T-helper 1 cell treated with Interleukin-12 subunit alpha and Interleukin-12 subunit beta and Interleukin-4 antibody, amounts not matched to agents 30 ng/mL and 1 ng/mL, for 36 hours (primary cell): ENCODE measurements around the gene CD72. TPM values are rescaled to one million over a fixed set of nuclear protein-coding genes. Genes with fewer than 3 reads are reported as not detected.
"Not testable (repeated sequence)": the region's sequence is repeated elsewhere in the genome, so short reads cannot be mapped to it uniquely, and the experiment has no call there.

Experiments
- intact Hi-C: fragments of 100-400 bp; cut with micrococcal nuclease; formaldehyde crosslinking; loops from one replicate; pipeline ENCODE4 v1.15.1; 2024
- total RNA-seq: library from RNA; stranded (reverse); gene quantifications from 2 replicates; pipeline ENCODE4 v1.2.3, GENCODE V29; 2022

The CD72 gene
- total RNA-seq, 1 donor from 2014 or later, result 7.6 TPM

GRCh38 chr9:35650341-35651158, 32.3 kb upstream of the CD72 start, which contains the start of gene SIT1:
TSS of gene SIT1 (minus strand) at chr9:35650931. CDS start at chr9:35650853, 78 bp downstream.
- intact Hi-C loops, result loop anchor here (10.0 kb wide), 2 partner anchors 946 to 1026 kb away; partner anchors contain the start of genes ARID3C and DCTN3

GRCh38 chr9:35649431-35650340, 31.5 kb upstream of the CD72 start:
- intact Hi-C loops, result loop anchor here (1.0 to 10.0 kb wide), 5 partner anchors 163 to 1025 kb away; partner anchors contain the start of genes ARID3C, CLTA, DCTN3 and GNE

DNA sequence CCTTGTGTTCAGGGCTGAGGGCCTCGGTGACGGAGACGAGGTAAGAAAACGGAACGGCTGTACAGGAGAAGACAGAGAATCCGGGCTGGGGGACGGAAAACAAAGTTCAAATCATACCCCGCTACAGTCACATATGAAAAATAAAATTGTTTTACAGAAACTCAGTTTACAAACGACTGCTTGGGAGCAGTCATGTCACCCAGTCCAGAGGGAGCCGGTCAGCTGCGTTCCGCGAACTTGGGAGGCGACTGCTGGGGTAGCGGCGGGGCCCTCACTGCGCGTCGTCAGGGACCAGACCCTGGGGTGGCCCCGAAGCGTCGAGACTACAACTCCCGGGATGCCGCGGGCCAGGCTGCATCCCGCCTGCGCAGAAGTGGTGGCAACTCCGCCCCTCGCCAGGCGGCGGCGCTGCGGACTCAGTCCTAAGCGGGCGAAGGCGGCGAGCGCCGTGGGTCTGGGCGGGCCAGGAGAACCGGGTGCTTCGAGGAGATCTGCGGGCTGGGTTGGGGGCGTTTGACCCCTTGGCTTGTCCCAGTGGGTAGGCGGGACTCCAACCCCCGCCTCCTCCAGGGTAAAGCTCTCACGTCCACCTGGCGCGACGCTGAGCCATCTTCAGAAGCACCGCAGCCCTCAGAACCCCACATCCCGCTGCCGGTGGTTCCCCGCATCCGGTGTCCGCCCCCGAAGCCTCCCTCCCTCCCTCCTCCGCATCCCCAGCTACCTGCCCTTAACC, 28.5 kb upstream of the CD72 start:
- intact Hi-C loops, result loop anchor here (1.0 to 5.0 kb wide), 13 partner anchors 7 to 1318 kb away; partner anchors contain the start of genes ARHGEF39, CLTA, CREB3 and GBA2

GRCh38 chr9:35646153-35646532, 27.9 kb upstream of the CD72 start:
- intact Hi-C loops, result loop anchor here (1.0 to 5.0 kb wide), 10 partner anchors 19 to 1317 kb away; partner anchors contain the start of genes ARHGEF39, CLTA, CREB3 and GBA2

- intact Hi-C loops, result loop anchor here (1.0 to 5.0 kb wide), 10 partner anchors 19 to 1317 kb away; partner anchors contain the start of genes ARHGEF39, CLTA, CREB3 and GBA2
These were observed 27.5 kb upstream of the CD72 start for GRCh38 chr9:35645736-35646135.

- intact Hi-C loops, result no loop called here
These were observed 24.8 kb upstream of the CD72 start for GRCh38 chr9:35643046-35643445.

- intact Hi-C loops, result not testable (repeated sequence)
These were observed 23.3 kb upstream of the CD72 start for GRCh38 chr9:35641478-35641877.

DNA sequence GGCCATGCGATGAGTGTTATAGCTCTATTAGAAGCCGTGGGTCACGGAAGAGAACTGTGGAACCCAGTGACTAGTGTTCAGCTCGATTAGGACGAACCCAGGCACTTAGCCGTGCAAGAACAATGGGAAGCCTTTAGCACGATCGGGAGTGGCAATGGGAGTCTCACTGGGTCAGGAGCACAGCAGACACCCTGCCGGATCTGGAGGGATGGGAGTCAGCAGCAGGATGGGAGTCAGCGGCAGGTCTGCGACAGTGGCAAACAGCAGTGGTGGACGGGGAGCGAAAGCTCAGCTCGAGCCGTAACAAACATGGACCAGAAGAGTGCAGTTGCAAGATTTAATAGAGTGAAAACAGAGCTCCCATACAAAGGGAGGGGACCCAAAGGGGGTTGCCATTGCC, 22.2 kb upstream of the CD72 start:
- intact Hi-C loops, result not testable (repeated sequence)

- intact Hi-C loops, result loop anchor here (1.0 kb wide), 1 partner anchor 8 kb away; no protein-coding TSS in a partner anchor
These were observed 21.4 kb upstream of the CD72 start for GRCh38 chr9:35639631-35640030.

DNA sequence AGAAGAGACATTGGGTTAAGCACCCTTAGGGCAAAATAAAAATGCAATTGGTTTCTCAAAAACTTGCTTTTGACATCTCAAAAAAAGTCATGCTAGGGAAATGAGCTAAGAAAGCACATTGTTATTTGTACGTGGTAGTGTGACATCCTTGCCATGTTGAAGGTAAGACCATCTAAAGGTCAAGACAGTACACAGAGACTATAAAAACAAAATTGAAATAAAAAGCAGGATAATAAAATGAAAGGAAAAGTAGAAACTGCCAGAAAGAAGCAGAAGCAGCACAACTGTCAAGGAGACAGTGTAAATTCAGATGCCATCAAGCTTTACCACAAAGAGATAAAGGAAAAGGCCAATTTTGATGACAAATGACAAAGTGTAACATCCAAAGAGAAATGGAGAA, 21.0 kb upstream of the CD72 start:
- intact Hi-C loops, result loop anchor here (1.0 kb wide), 1 partner anchor 8 kb away; no protein-coding TSS in a partner anchor

DNA sequence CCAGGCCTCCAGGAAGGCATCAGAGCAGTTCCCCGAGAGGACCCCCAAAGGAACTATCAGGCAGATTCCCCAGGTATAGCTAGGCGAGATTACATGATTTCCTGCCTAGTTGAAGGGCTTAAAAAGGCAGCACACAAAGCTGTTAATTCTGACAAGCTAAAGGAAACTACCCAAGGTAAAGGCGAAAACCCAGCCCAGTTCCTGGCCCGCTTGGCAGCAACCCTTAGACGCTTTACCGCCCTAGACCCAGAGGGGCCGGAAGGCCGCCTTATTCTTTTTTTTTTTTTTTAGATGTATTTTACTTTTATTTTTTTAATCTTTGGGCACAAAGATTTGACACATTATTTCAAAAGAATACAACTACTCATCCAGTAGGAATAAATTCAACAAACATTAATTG, 20.5 kb upstream of the CD72 start:
- intact Hi-C loops, result loop anchor here (1.0 kb wide), 1 partner anchor 9 kb away; no protein-coding TSS in a partner anchor

DNA sequence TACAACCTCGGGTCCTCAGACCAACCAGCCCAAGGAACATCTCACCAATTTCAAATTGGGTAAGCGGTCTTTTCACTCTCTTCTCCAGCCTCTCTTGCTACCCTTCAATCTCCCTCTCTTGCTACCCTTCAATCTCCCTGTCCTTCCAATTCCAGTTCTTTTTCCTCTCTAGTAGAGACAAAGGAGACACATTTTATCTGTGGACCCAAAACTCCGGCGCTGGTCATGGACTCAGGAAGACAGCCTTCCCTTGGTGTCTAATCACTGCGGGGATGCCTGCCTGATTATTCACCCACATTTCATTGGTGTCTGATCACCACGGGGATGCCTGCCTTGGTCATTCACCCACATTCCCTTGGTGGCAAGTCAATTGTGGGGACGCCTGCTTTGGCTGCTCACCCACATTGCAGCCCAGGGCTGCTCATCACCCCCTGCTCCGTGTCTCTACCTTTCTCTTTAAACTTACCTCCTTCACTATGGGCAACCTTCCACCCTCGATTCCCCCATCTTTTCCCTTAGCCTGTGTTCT, 19.3 kb upstream of the CD72 start:
- intact Hi-C loops, result not testable (repeated sequence)

DNA sequence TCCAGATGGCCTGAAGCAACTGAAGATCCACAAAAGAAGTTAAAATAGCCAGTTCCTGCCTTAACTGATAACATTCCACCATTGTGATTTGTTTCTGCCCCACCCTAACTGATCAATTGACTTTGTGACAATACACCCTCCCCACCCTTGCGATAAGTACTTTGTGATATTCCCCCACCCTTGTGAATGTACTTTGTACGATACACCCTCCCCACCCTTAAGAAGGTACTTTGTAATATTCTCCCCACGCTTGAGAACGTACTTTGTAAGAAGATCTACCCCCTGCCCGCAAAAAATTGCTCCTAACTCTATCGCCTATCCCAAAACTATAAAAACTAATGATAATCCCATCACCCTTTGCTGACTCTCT, 18.6 kb upstream of the CD72 start:
- intact Hi-C loops, result not testable (repeated sequence)

GRCh38 chr9:35636135-35636876, 18.1 kb upstream of the CD72 start:
- intact Hi-C loops, result no loop called here

DNA sequence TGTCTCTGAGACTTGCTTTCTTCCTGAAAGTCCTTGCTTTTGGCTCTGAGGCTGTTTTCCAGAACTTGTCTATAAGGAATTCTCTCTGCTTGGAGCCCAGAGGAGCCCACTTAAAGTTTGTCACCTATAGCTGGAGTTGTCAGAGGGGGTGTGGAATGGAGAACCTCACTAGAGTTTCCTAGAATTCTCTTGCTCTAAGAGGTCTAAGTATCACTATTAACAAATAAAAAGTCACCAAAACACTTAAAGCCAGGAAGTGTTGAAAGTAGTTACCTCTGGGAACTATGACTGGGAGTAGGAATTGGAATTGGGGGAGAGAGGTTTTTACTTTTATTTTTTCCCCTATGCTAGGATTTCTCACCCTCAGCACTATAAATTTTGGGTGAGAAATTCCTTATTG, 17.5 kb upstream of the CD72 start:
- intact Hi-C loops, result no loop called here

DNA sequence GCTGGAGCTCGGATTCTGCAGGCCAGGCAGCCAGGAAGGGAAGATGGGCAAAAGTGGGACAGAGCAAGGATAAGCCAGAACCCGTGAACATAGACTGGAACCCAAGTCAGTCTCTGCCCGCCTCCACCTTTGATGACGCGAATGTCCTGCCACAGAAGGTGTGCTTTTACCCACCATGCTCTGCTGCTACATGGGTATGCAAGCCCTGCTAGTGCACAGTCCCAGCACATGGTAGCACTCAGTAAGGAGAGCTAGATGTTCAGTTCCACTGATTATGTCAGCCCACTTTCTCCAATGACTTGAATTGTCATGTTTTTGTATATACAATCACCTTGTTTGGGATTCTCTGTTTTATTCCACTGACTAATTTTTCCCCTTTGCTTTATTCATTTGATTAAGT, 11.4 kb upstream of the CD72 start:
- intact Hi-C loops, result no loop called here

- intact Hi-C loops, result no loop called here
These were observed 10.3 kb upstream of the CD72 start for GRCh38 chr9:35628389-35628991.

GRCh38 chr9:35627575-35627974, 9.4 kb upstream of the CD72 start:
- intact Hi-C loops, result no loop called here

DNA sequence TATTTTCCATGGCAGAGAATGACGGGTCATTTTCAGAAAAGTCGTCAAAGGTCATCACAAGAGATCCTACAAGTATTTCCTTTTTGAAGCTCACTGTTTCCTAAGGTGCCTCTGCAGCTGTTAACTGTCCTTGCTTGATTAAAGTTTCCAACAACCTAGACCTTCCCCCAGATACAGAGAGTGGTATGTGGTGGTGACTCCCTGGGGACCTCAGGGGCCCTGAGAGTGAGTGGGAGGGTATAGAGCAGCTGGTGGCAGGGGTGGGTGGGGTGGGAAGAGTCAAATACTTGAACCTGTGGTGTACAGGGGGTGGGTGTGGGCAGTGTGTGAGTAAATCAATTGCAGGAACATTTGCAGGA, 1.6 kb upstream of the CD72 start:
- intact Hi-C loops, result loop anchor here (1.0 kb wide), 1 partner anchor 15 kb away; no protein-coding TSS in a partner anchor
